ENCODE data around the gene LHX4. TPM values are rescaled to one million over a fixed set of nuclear protein-coding genes. Genes with fewer than 3 reads are reported as not detected.

Gene LHX4
- polyA plus RNA-seq (2013, experiment 1 of 2) = 0.21 TPM
- 0.18 TPM for polyA plus RNA-seq (2013, experiment 2 of 2)

DNA sequence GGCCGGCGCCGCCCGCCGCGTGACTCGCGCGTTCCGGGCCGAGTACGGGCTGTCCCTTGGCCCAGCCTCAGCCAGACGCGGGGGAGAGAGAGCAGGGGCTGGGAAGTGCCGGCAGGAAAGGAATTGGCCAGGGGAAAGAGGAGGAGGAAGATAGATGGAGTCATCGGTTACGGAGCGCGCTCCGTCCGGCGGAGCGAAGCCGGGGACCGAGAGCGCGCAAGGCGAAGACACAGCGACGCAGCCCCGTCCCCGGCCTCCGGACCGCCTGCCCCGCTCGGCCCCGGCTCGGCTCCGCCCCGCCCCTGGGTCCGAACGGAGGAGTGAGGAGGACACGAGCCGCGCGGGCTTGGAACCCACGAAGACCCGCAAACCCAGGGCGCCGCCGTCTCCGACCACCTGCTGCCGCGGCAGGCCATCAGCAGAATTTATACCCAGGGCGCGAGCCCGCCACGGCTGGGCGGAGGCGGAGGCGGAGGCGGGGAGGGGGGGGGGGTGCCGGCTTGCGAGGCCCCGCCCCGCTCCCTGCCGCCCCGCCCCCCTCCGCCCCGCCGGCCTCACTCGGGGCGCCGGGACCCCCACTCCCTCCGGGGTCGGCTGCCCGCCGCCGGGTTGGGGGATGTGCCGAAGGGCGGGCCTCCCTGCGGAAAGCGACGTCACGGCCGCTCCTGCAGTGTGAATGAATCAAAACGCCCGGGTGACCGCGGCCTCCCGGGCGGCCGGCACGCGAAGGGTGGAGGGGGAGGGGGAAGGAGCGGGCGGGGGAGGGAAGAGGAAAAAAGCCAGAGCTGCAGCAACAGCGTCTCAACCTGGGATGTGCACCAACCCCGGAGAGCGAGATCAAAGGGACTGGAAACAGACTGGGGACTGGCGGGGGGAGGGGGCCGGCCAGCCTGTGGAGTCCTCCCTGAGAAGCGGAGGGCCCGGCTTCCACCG is at the start of gene LHX4:
TSS of gene LHX4 (plus strand) at position 782 of the 933 bp plus-strand sequence. CDS start 266 bp downstream, outside the sequence.
- DNase-seq = peak; percentile 90
- Histone ChIP-seq H2BK120ac (ENCODE audit: low read depth, low read length) (no peak within 1 kb of the TSS), H3K4me3 (ENCODE audit: low read length) (peak within 1 kb of the TSS; percentile 44), H3K27me3 (ENCODE audit: insufficient read depth, low read length, poor library complexity) (peaks cover 46% of the 10 kb centered on the region), H3K4me2 (ENCODE audit: low read length) (peak within 1 kb of the TSS; percentile 76), H3K56ac (ENCODE audit: low read length) (peak within 1 kb of the TSS; percentile 64), H2BK5ac (ENCODE audit: low read length) (no peak within 1 kb of the TSS), H3K79me2 (ENCODE audit: control insufficient read depth, insufficient read depth, low read length) (no peaks in the 10 kb centered on the region), H3K36me3 (ENCODE audit: control insufficient read depth, insufficient read depth, low read length) (no peaks in the 10 kb centered on the region), H3K9ac (ENCODE audit: low read length) (peak within 1 kb of the TSS; percentile 18), H2BK15ac (replicated peaks; ENCODE audit: low read depth) (no peak within 1 kb of the TSS), H3K79me1 (ENCODE audit: low read length) (no peaks in the 10 kb centered on the region), H3K27ac (ENCODE audit: low read depth, low read length) (no peak within 1 kb of the TSS), H2AK5ac (ENCODE audit: low read length) (no peak within 1 kb of the TSS), H4K5ac (ENCODE audit: low read length) (no peak within 1 kb of the TSS), H3K23ac (ENCODE audit: low read length) (no peak within 1 kb of the TSS), H3K4me1 (ENCODE audit: control insufficient read depth, low read depth, low read length) (no peaks in the 10 kb centered on the region), H3K18ac (ENCODE audit: low read length) (peak within 1 kb of the TSS; percentile 62), H4K8ac (ENCODE audit: low read depth, low read length) (no peak within 1 kb of the TSS), H3K4ac (ENCODE audit: low read depth, low read length) (no peak within 1 kb of the TSS)
- no CpG with 5 or more reads among the region's 105 CpGs for WGBS (ENCODE audit: extremely low coverage, insufficient coverage, low lambda C conversion rate)

DNA sequence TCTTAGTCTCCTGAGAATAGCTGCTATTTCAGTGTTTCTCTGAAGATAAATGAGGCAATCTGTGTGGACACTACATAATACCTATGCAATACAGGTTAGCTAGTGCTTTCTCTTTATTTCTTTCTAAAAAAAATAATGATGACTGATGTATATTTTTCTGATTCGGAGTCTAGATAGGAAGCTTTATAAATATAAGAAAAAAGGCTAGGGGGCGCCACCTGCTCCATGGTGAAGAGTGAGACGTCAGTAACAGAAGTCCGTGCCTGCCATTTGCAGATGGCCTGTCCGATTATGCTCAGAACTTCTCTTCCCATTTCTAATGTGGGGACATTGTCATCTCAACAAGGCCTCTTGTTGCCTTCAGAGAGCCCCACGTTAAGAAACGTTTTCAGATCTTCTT is 49.0 kb upstream of the LHX4 start:
- no peak overlapping the region for H3K4ac ChIP-seq (ENCODE audit: low read depth, low read length)
- H3K18ac ChIP-seq (ENCODE audit: low read length) = no peak overlapping the region
- no peaks in the 10 kb centered on the region for H3K27me3 ChIP-seq (ENCODE audit: insufficient read depth, low read length, poor library complexity)
- no peak overlapping the region for H2BK120ac ChIP-seq (ENCODE audit: low read depth, low read length)
- H3K56ac ChIP-seq (ENCODE audit: low read length) = no peak overlapping the region
- H3K27ac ChIP-seq (ENCODE audit: low read depth, low read length) = no peak overlapping the region
- no CpG with 5 or more reads among the region's 7 CpGs for WGBS (ENCODE audit: extremely low coverage, insufficient coverage, low lambda C conversion rate)
- no peak overlapping the region for H2BK5ac ChIP-seq (ENCODE audit: low read length)
- no peak overlapping the region for H4K5ac ChIP-seq (ENCODE audit: low read length)
- peaks cover 2% of the 10 kb centered on the region for H3K36me3 ChIP-seq (ENCODE audit: control insufficient read depth, insufficient read depth, low read length)
- H3K79me2 ChIP-seq (ENCODE audit: control insufficient read depth, insufficient read depth, low read length) = no peaks in the 10 kb centered on the region
- H2AK5ac ChIP-seq (ENCODE audit: low read length) = no peak overlapping the region
- no peak overlapping the region for H3K4me3 ChIP-seq (ENCODE audit: low read length)
- no peak overlapping the region for H4K8ac ChIP-seq (ENCODE audit: low read depth, low read length)
- H3K23ac ChIP-seq (ENCODE audit: low read length) = no peak overlapping the region
- H3K4me2 ChIP-seq (ENCODE audit: low read length) = no peak overlapping the region
- peak; percentile 17 for DNase-seq
- no peak overlapping the region for H2BK15ac ChIP-seq (replicated peaks; ENCODE audit: low read depth)
- no peak overlapping the region for H3K9ac ChIP-seq (ENCODE audit: low read length)
- no peaks in the 10 kb centered on the region for H3K4me1 ChIP-seq (ENCODE audit: control insufficient read depth, low read depth, low read length)
- no peaks in the 10 kb centered on the region for H3K79me1 ChIP-seq (ENCODE audit: low read length)

DNA sequence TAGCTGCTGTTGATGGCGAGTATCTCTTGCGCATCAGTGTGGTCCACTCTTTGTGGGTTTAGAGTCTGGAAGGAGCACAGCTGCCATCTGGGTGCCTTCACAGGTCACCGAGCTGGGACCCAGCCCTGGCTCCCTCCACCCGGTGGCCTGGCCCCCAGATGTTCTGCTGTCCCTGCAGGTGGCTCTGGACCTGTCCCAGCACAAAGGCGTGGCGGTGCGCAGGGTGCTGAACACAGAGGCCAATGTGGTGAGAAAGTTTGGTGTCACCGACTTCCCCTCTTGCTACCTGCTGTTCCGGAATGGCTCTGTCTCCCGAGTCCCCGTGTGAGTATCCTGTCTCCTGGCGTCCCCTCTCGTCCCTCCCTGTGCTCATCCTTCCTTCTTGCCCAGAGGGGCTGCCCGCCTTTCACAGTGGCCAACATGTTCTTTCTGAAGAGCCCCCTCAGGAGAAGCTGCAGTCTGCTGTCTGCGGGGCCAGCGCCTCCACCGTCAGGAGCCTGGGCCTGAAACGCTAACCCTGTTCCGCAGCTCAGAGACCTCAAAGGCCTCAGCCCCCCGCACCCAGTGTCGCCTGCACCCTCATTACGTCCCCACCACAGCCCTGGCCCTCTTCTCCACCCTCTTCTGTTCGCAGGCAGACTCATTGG is 47.9 kb upstream of the LHX4 start:
- no peak for DNase-seq
- no peaks in the 10 kb centered on the region for H3K27me3 ChIP-seq (ENCODE audit: insufficient read depth, low read length, poor library complexity)
- WGBS (ENCODE audit: extremely low coverage, insufficient coverage, low lambda C conversion rate) = no CpG with 5 or more reads among the region's 23 CpGs
- H2BK5ac ChIP-seq (ENCODE audit: low read length) = no peak overlapping the region
- no peak overlapping the region for H3K4me3 ChIP-seq (ENCODE audit: low read length)
- H3K4ac ChIP-seq (ENCODE audit: low read depth, low read length) = no peak overlapping the region
- H3K56ac ChIP-seq (ENCODE audit: low read length) = no peak overlapping the region
- H3K18ac ChIP-seq (ENCODE audit: low read length) = no peak overlapping the region
- no peak overlapping the region for H3K9ac ChIP-seq (ENCODE audit: low read length)
- H3K27ac ChIP-seq (ENCODE audit: low read depth, low read length) = no peak overlapping the region
- no peak overlapping the region for H4K8ac ChIP-seq (ENCODE audit: low read depth, low read length)
- H2BK15ac ChIP-seq (replicated peaks; ENCODE audit: low read depth) = no peak overlapping the region
- peaks cover 2% of the 10 kb centered on the region for H3K36me3 ChIP-seq (ENCODE audit: control insufficient read depth, insufficient read depth, low read length)
- no peak overlapping the region for H4K5ac ChIP-seq (ENCODE audit: low read length)
- H3K23ac ChIP-seq (ENCODE audit: low read length) = no peak overlapping the region
- H3K79me1 ChIP-seq (ENCODE audit: low read length) = no peaks in the 10 kb centered on the region
- no peaks in the 10 kb centered on the region for H3K4me1 ChIP-seq (ENCODE audit: control insufficient read depth, low read depth, low read length)
- no peak overlapping the region for H3K4me2 ChIP-seq (ENCODE audit: low read length)
- H3K79me2 ChIP-seq (ENCODE audit: control insufficient read depth, insufficient read depth, low read length) = no peaks in the 10 kb centered on the region
- H2AK5ac ChIP-seq (ENCODE audit: low read length) = no peak overlapping the region
- H2BK120ac ChIP-seq (ENCODE audit: low read depth, low read length) = no peak overlapping the region

DNA sequence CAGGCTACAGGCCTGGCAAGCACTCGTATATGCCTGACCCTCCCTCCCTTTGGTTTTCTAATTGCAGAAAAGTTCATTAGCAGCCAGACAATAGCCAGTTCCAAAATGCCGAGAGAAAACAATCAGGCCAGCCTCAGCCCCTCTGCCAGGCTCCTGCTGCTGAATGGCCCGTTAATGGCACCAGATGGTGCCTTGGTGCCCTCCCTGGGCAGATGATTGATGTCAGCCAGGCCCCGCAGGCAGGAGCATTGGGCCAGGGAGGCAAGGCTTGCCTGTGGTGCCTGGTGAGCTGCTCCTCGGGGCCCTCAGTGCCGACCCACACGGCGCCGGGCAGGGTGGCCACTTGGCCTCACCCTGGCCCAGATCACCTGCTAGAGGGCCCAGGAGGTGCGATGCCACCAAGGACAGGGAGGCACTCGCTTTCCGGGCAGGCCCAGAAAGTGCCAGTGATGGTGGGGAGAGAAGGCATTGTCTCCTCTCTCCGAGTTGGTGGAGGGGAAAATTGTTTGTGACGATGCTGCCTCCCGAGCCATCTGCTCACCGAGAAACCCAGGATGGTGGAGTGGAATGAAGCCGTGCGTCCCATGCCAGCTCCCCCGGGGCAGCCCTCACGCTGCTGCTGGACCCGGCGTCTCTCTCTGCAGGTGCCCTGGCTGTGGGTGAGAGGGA is 47.3 kb upstream of the LHX4 start:
- H3K79me1 ChIP-seq (ENCODE audit: low read length) = no peaks in the 10 kb centered on the region
- H2BK120ac ChIP-seq (ENCODE audit: low read depth, low read length) = no peak overlapping the region
- no peak overlapping the region for H3K56ac ChIP-seq (ENCODE audit: low read length)
- no peak overlapping the region for H2AK5ac ChIP-seq (ENCODE audit: low read length)
- H2BK15ac ChIP-seq (replicated peaks; ENCODE audit: low read depth) = no peak overlapping the region
- H3K4me3 ChIP-seq (ENCODE audit: low read length) = no peak overlapping the region
- no peak overlapping the region for H2BK5ac ChIP-seq (ENCODE audit: low read length)
- H3K23ac ChIP-seq (ENCODE audit: low read length) = no peak overlapping the region
- no peaks in the 10 kb centered on the region for H3K4me1 ChIP-seq (ENCODE audit: control insufficient read depth, low read depth, low read length)
- no peak overlapping the region for H3K27ac ChIP-seq (ENCODE audit: low read depth, low read length)
- WGBS (ENCODE audit: extremely low coverage, insufficient coverage, low lambda C conversion rate) = no CpG with 5 or more reads among the region's 22 CpGs
- no peak overlapping the region for H3K18ac ChIP-seq (ENCODE audit: low read length)
- H3K4me2 ChIP-seq (ENCODE audit: low read length) = no peak overlapping the region
- DNase-seq = no peak
- H3K79me2 ChIP-seq (ENCODE audit: control insufficient read depth, insufficient read depth, low read length) = no peaks in the 10 kb centered on the region
- H4K8ac ChIP-seq (ENCODE audit: low read depth, low read length) = no peak overlapping the region
- no peak overlapping the region for H3K4ac ChIP-seq (ENCODE audit: low read depth, low read length)
- peaks cover 2% of the 10 kb centered on the region for H3K36me3 ChIP-seq (ENCODE audit: control insufficient read depth, insufficient read depth, low read length)
- H3K27me3 ChIP-seq (ENCODE audit: insufficient read depth, low read length, poor library complexity) = no peaks in the 10 kb centered on the region
- H4K5ac ChIP-seq (ENCODE audit: low read length) = no peak overlapping the region
- no peak overlapping the region for H3K9ac ChIP-seq (ENCODE audit: low read length)

DNA sequence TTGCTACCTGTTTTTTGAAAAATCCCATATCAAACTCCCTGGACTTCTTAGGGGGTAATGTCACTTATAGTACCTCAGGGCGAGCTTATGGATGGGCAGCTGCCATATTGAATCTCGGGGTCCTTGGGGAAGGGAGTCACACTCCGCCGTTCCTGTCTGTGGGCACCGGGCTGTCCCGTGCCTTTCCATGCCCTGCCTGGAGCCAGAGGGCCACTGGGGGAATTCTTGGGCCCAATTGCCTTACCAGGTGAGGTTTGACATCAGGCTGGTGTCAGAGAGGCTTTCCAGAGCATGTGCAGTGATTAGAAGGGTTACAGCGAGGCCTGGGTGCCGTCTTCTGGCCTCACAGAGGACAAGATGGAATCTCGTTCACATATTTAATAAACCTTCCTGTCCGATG is 46.6 kb upstream of the LHX4 start:
- Histone ChIP-seq H4K8ac (ENCODE audit: low read depth, low read length) (no peak overlapping the region), H3K4me1 (ENCODE audit: control insufficient read depth, low read depth, low read length) (no peaks in the 10 kb centered on the region), H2BK120ac (ENCODE audit: low read depth, low read length) (no peak overlapping the region), H3K4ac (ENCODE audit: low read depth, low read length) (no peak overlapping the region), H3K18ac (ENCODE audit: low read length) (no peak overlapping the region), H2AK5ac (ENCODE audit: low read length) (no peak overlapping the region), H3K4me3 (ENCODE audit: low read length) (no peak overlapping the region), H2BK5ac (ENCODE audit: low read length) (no peak overlapping the region), H3K9ac (ENCODE audit: low read length) (no peak overlapping the region), H3K27me3 (ENCODE audit: insufficient read depth, low read length, poor library complexity) (no peaks in the 10 kb centered on the region), H3K79me2 (ENCODE audit: control insufficient read depth, insufficient read depth, low read length) (no peaks in the 10 kb centered on the region), H3K36me3 (ENCODE audit: control insufficient read depth, insufficient read depth, low read length) (peaks cover 2% of the 10 kb centered on the region), H4K5ac (ENCODE audit: low read length) (no peak overlapping the region), H3K4me2 (ENCODE audit: low read length) (no peak overlapping the region), H3K27ac (ENCODE audit: low read depth, low read length) (no peak overlapping the region), H3K23ac (ENCODE audit: low read length) (no peak overlapping the region), H2BK15ac (replicated peaks; ENCODE audit: low read depth) (no peak overlapping the region), H3K79me1 (ENCODE audit: low read length) (no peaks in the 10 kb centered on the region), H3K56ac (ENCODE audit: low read length) (no peak overlapping the region)
- WGBS (ENCODE audit: extremely low coverage, insufficient coverage, low lambda C conversion rate) = no CpG with 5 or more reads among the region's 10 CpGs
- DNase-seq = no peak

Data from mesendoderm (in vitro differentiated cells).